GM23338 (cell line): ENCODE results near the gene DMBX1. TPM values are rescaled to one million over a fixed set of nuclear protein-coding genes. Genes with fewer than 3 reads are reported as not detected.

Source experiments
- ATAC-seq: fragments of 200-7000 bp; cut with Tn5 transposase; 3 replicates; pipeline ENCODE4 v1.9.1; 2020
- DNase-seq: peaks from one replicate; pipeline ENCODE4 v3.0.0-alpha.2; 2015; ENCODE audit warnings: low spot score
- H2AFZ ChIP-seq: fragments of 200-600 bp; sonication (generic); 2 replicates; pipeline ENCODE4 v1.8.0; 2016; ENCODE audit warnings: antibody characterized with exemption, mild to moderate bottlenecking, moderate library complexity
- H3F3A ChIP-seq: fragments of 200-600 bp; sonication (generic); replicated peaks from 2 replicates; pipeline ENCODE4 v1.8.0; 2017; ENCODE audit warnings: antibody characterized with exemption, mixed run types, low read depth
- H3K27ac ChIP-seq: fragments of 200-600 bp; sonication (generic); 2 replicates; pipeline ENCODE4 v1.6.1; 2016; ENCODE audit warnings: low read depth
- H3K27me3 ChIP-seq: fragments of 200-600 bp; sonication (generic); 2 replicates; pipeline ENCODE4 v1.8.0; 2016; ENCODE audit warnings: mild to moderate bottlenecking, mixed run types, moderate library complexity; ENCODE audit not compliant: insufficient read depth
- H3K36me3 ChIP-seq: fragments of 200-600 bp; sonication (generic); 2 replicates; pipeline ENCODE4 v1.8.0; 2016; ENCODE audit warnings: mild to moderate bottlenecking; ENCODE audit not compliant: insufficient read depth
- H3K4me1 ChIP-seq: fragments of 200-600 bp; sonication (generic); 2 replicates; pipeline ENCODE4 v1.8.0; 2016; ENCODE audit warnings: mild to moderate bottlenecking, moderate library complexity; ENCODE audit not compliant: insufficient read depth
- H3K4me2 ChIP-seq: fragments of 200-600 bp; sonication (generic); 2 replicates; pipeline ENCODE4 v1.7.1; 2017; ENCODE audit warnings: mixed run types
- H3K4me3 ChIP-seq: fragments of 200-600 bp; sonication (generic); 2 replicates; pipeline ENCODE4 v1.6.1; 2016; ENCODE audit warnings: mixed run types
- H3K79me2 ChIP-seq: fragments of 200-600 bp; sonication (generic); replicated peaks from 2 replicates; pipeline ENCODE4 v1.8.0; 2017; ENCODE audit warnings: mild to moderate bottlenecking; ENCODE audit not compliant: insufficient read depth
- H3K9me2 ChIP-seq: fragments of 200-600 bp; sonication (generic); 2 replicates; pipeline ENCODE4 v1.8.0; 2017; ENCODE audit not compliant: insufficient read depth
- H4K20me1 ChIP-seq: fragments of 200-600 bp; sonication (generic); replicated peaks from 2 replicates; pipeline ENCODE4 v1.8.0; 2017; ENCODE audit warnings: mild to moderate bottlenecking; ENCODE audit not compliant: insufficient read depth
- H3K27ac Mint-ChIP-seq: 2 replicates; pipeline ENCODE4 v1.8.0; 2020; ENCODE audit warnings: inconsistent platforms, mild to moderate bottlenecking, moderate library complexity, mixed read lengths
- H3K27me3 Mint-ChIP-seq: 3 replicates; pipeline ENCODE4 v1.8.0; 2022; ENCODE audit warnings: low read depth, mild to moderate bottlenecking, moderate library complexity, mixed read lengths, inconsistent platforms; ENCODE audit not compliant: insufficient read depth, poor library complexity
- H3K36me3 Mint-ChIP-seq: 3 replicates; pipeline ENCODE4 v1.8.0; 2021; ENCODE audit warnings: low read depth, mild to moderate bottlenecking, inconsistent platforms, moderate library complexity, mixed read lengths
- H3K4me1 Mint-ChIP-seq: 3 replicates; pipeline ENCODE4 v1.8.0; 2020; ENCODE audit warnings: mild to moderate bottlenecking, inconsistent platforms, mixed read lengths
- H3K4me3 Mint-ChIP-seq: 3 replicates; pipeline ENCODE4 v1.8.0; 2021; ENCODE audit warnings: moderate library complexity, mild to moderate bottlenecking, inconsistent platforms, mixed read lengths
- H3K9me3 Mint-ChIP-seq: 3 replicates; pipeline ENCODE4 v1.8.0; 2020; ENCODE audit warnings: moderate library complexity, mild to moderate bottlenecking, inconsistent platforms, mixed read lengths
- EZH2 ChIP-seq: fragments of 200-600 bp; sonication (generic); IDR thresholded peaks from one replicate; pipeline ENCODE4 v1.8.0; 2017; ENCODE audit warnings: antibody characterized with exemption, mild to moderate bottlenecking, low read depth; ENCODE audit not compliant: unreplicated experiment
- EZH2phosphoT487 ChIP-seq: fragments of 200-600 bp; sonication (generic); IDR thresholded peaks from one replicate; pipeline ENCODE4 v1.8.1; 2018; ENCODE audit warnings: antibody characterized with exemption; ENCODE audit not compliant: unreplicated experiment
- JUNB ChIP-seq: IDR thresholded peaks from one replicate; pipeline ENCODE4 v1.6.1; 2016; ENCODE audit warnings: antibody characterized with exemption; ENCODE audit not compliant: unreplicated experiment
- NANOG ChIP-seq: IDR thresholded peaks from 2 replicates; pipeline ENCODE4 v1.6.1; 2016; ENCODE audit warnings: antibody characterized with exemption, borderline replicate concordance
- POLR2AphosphoS5 ChIP-seq: IDR thresholded peaks from 2 replicates; pipeline ENCODE4 v1.6.1; 2016; ENCODE audit warnings: antibody characterized with exemption, low read depth
- STAT1 ChIP-seq: IDR thresholded peaks from one replicate; pipeline ENCODE4 v1.6.1; 2016; ENCODE audit warnings: antibody characterized with exemption; ENCODE audit not compliant: unreplicated experiment
- ZNF331 ChIP-seq: fragments of 250-450 bp; sonication (Bioruptor Pico); IDR thresholded peaks from 2 replicates; pipeline ENCODE4 v1.5.0; 2020; ENCODE audit warnings: low read depth, mild to moderate bottlenecking, moderate library complexity
- polyA plus RNA-seq: library from polyadenylated mRNA; unstranded; fragments of >200 nt; fragmentation: Nextera tagmentation; extraction: Ambion mirVana; gene quantifications from 2 replicates; pipeline ENCODE4 v1.2.1, GENCODE V29; 2016
- total RNA-seq: library from RNA; depleted of rRNA; stranded (reverse); fragments of >200 nt; shearing (Covaris generic); gene quantifications from 2 replicates; pipeline ENCODE4 v1.2.3, GENCODE V29; 2014
- TF ChIP-seq, protein P1 (sequence below): fragments of 250-450 bp; sonication (Bioruptor Pico); IDR thresholded peaks from 2 replicates; pipeline ENCODE4 v1.5.0; 2020; ENCODE audit warnings: mild to moderate bottlenecking, moderate library complexity
- TF ChIP-seq, protein P2 (sequence below), 2 experiments: fragments of 200-600 bp in 1 of 2; sonication (generic) in 1 of 2; conservative IDR thresholded peaks; 2 replicates each; pipeline versions ENCODE4 v1.5.1 to v1.6.1; 2016 to 2017; ENCODE audit warnings: antibody characterized with exemption in 2 of 2, low read depth in 2 of 2, mild to moderate bottlenecking in 2 of 2, moderate library complexity in 1 of 2
- TF ChIP-seq, protein P3 (sequence below): IDR thresholded peaks from 2 replicates; pipeline ENCODE4 v1.6.1; 2016; ENCODE audit warnings: antibody characterized with exemption

Gene DMBX1
- total and polyA plus RNA-seq, 2 experiments from 2014 or later = 0.11 TPM; not detected in 1

DNA sequence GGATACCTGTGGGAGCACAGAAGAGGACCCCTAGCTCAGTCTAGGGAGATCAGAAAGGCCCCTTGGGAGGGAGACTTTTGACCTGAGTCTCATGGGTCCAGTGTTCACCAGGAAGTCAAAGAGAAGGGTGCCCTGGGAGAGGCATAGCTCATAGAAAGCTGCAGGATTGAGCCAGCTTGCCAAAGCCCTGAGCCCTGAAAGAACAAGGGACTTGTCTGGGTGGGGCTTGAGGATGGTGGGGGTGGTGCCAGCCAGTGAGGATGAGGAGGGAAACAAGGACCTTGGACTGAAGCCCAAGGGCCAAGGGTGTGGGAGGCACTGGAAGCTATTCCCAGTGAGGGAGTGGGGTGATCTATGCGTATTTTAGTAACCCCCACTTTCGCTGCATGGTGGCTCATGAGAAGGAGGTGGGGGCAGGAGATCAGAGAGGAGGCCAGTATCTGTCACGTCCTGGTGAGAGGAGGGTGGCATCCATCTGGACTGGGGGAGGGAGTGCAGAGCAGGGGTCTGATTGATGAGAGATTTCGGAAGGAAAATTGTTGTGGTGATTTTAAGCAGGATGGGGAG lies 28.4 kb downstream of the DMBX1 start:
- no peaks in the 10 kb centered on the region for H4K20me1 ChIP-seq
- H3K4me1 Mint-ChIP-seq = peaks cover 61% of the 10 kb centered on the region
- H3K4me2 ChIP-seq = peak overlapping the region; percentile 74
- peaks cover 47% of the 10 kb centered on the region for H3K4me1 ChIP-seq
- H3K9me2 ChIP-seq = no peaks in the 10 kb centered on the region
- peaks cover 52% of the 10 kb centered on the region for H3K27me3 Mint-ChIP-seq
- no peak overlapping the region for H3K27ac ChIP-seq
- H3K36me3 ChIP-seq = no peaks in the 10 kb centered on the region
- no peaks in the 10 kb centered on the region for H3K36me3 Mint-ChIP-seq
- H2AFZ ChIP-seq = no peak overlapping the region
- peaks cover 3% of the 10 kb centered on the region; the same call in 1 of the 3 replicates for H3K9me3 Mint-ChIP-seq
- TF ChIP-seq NANOG (no peak), ZNF331 (no peak)
- no peaks in the 10 kb centered on the region for H3K79me2 ChIP-seq
- no peak overlapping the region for H3K27ac Mint-ChIP-seq
- no peak overlapping the region for H3K4me3 ChIP-seq
- H3K4me3 Mint-ChIP-seq = no peak overlapping the region
- no peak for ATAC-seq
- peaks cover 82% of the 10 kb centered on the region for H3K27me3 ChIP-seq
- no peak for DNase-seq
- H3F3A ChIP-seq = 0 out of 2 replicates have a peak, but pooled peaks cover 5% of the 10 kb centered on the region

DNA sequence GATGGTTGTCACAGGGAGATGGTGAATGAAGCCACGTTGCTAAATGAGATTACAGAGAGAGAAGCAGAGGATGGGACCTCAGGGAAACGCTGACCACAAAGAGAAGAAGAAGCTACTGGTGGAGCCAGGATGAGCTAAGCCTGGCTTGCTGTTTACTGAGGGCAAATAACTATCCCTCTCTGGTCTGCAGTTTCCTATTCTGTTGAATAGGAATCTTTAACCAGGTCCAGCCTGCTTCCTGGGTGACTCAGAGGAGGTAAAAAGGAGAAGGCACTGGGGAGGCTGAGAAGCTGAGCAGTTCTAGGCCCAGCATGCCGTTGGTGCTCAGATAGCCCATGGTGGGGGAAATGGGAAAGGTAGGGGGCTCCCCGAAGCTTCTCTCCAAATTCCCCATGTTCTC lies 29.6 kb downstream of the DMBX1 start:
- ATAC-seq = no peak
- Histone ChIP-seq H4K20me1 (no peaks in the 10 kb centered on the region), H3K4me1 (peaks cover 43% of the 10 kb centered on the region), H3K4me2 (no peak overlapping the region), H3F3A (0 out of 2 replicates have a peak, but pooled peaks cover 5% of the 10 kb centered on the region), H2AFZ (no peak overlapping the region), H3K27ac (no peak overlapping the region), H3K36me3 (no peaks in the 10 kb centered on the region), H3K9me2 (no peaks in the 10 kb centered on the region), H3K79me2 (no peaks in the 10 kb centered on the region), H3K27me3 (peaks cover 85% of the 10 kb centered on the region), H3K4me3 (no peak overlapping the region)
- Mint-ChIP-seq H3K9me3 (peaks cover 3% of the 10 kb centered on the region; the same call in 1 of the 3 replicates), H3K4me1 (peaks cover 57% of the 10 kb centered on the region), H3K27me3 (peaks cover 56% of the 10 kb centered on the region), H3K27ac (no peak overlapping the region), H3K4me3 (no peak overlapping the region), H3K36me3 (no peaks in the 10 kb centered on the region)
- no peak for DNase-seq
- TF ChIP-seq NANOG = no peak
- TF ChIP-seq, protein P1, sequence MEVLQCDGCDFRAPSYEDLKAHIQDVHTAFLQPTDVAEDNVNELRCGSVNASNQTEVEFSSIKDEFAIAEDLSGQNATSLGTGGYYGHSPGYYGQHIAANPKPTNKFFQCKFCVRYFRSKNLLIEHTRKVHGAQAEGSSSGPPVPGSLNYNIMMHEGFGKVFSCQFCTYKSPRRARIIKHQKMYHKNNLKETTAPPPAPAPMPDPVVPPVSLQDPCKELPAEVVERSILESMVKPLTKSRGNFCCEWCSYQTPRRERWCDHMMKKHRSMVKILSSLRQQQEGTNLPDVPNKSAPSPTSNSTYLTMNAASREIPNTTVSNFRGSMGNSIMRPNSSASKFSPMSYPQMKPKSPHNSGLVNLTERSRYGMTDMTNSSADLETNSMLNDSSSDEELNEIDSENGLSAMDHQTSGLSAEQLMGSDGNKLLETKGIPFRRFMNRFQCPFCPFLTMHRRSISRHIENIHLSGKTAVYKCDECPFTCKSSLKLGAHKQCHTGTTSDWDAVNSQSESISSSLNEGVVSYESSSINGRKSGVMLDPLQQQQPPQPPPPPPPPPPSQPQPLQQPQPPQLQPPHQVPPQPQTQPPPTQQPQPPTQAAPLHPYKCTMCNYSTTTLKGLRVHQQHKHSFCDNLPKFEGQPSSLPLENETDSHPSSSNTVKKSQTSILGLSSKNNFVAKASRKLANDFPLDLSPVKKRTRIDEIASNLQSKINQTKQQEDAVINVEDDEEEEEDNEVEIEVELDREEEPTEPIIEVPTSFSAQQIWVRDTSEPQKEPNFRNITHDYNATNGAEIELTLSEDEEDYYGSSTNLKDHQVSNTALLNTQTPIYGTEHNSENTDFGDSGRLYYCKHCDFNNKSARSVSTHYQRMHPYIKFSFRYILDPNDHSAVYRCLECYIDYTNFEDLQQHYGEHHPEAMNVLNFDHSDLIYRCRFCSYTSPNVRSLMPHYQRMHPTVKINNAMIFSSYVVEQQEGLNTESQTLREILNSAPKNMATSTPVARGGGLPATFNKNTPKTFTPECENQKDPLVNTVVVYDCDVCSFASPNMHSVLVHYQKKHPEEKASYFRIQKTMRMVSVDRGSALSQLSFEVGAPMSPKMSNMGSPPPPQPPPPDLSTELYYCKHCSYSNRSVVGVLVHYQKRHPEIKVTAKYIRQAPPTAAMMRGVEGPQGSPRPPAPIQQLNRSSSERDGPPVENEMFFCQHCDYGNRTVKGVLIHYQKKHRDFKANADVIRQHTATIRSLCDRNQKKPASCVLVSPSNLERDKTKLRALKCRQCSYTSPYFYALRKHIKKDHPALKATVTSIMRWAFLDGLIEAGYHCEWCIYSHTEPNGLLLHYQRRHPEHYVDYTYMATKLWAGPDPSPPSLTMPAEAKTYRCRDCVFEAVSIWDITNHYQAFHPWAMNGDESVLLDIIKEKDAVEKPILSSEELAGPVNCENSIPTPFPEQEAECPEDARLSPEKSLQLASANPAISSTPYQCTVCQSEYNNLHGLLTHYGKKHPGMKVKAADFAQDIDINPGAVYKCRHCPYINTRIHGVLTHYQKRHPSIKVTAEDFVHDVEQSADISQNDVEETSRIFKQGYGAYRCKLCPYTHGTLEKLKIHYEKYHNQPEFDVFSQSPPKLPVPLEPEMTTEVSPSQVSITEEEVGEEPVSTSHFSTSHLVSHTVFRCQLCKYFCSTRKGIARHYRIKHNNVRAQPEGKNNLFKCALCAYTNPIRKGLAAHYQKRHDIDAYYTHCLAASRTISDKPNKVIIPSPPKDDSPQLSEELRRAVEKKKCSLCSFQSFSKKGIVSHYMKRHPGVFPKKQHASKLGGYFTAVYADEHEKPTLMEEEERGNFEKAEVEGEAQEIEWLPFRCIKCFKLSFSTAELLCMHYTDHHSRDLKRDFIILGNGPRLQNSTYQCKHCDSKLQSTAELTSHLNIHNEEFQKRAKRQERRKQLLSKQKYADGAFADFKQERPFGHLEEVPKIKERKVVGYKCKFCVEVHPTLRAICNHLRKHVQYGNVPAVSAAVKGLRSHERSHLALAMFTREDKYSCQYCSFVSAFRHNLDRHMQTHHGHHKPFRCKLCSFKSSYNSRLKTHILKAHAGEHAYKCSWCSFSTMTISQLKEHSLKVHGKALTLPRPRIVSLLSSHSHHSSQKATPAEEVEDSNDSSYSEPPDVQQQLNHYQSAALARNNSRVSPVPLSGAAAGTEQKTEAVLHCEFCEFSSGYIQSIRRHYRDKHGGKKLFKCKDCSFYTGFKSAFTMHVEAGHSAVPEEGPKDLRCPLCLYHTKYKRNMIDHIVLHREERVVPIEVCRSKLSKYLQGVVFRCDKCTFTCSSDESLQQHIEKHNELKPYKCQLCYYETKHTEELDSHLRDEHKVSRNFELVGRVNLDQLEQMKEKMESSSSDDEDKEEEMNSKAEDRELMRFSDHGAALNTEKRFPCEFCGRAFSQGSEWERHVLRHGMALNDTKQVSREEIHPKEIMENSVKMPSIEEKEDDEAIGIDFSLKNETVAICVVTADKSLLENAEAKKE (CRISPR knock-in tag) = no peak
- no peak for TF ChIP-seq EZH2
- no peak for TF ChIP-seq POLR2AphosphoS5
- no peak for TF ChIP-seq STAT1
- no peak for TF ChIP-seq EZH2phosphoT487
- no peak for TF ChIP-seq JUNB
- no peak for TF ChIP-seq ZNF331
- TF ChIP-seq, protein P2, sequence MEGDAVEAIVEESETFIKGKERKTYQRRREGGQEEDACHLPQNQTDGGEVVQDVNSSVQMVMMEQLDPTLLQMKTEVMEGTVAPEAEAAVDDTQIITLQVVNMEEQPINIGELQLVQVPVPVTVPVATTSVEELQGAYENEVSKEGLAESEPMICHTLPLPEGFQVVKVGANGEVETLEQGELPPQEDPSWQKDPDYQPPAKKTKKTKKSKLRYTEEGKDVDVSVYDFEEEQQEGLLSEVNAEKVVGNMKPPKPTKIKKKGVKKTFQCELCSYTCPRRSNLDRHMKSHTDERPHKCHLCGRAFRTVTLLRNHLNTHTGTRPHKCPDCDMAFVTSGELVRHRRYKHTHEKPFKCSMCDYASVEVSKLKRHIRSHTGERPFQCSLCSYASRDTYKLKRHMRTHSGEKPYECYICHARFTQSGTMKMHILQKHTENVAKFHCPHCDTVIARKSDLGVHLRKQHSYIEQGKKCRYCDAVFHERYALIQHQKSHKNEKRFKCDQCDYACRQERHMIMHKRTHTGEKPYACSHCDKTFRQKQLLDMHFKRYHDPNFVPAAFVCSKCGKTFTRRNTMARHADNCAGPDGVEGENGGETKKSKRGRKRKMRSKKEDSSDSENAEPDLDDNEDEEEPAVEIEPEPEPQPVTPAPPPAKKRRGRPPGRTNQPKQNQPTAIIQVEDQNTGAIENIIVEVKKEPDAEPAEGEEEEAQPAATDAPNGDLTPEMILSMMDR (conservative IDR thresholded peaks at IDR 0.05; ENCODE audit: low read depth in 2 of 2) = no peak
- TF ChIP-seq, protein P3, sequence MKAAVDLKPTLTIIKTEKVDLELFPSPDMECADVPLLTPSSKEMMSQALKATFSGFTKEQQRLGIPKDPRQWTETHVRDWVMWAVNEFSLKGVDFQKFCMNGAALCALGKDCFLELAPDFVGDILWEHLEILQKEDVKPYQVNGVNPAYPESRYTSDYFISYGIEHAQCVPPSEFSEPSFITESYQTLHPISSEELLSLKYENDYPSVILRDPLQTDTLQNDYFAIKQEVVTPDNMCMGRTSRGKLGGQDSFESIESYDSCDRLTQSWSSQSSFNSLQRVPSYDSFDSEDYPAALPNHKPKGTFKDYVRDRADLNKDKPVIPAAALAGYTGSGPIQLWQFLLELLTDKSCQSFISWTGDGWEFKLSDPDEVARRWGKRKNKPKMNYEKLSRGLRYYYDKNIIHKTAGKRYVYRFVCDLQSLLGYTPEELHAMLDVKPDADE = no peak
